CD8-positive, alpha-beta memory T cell (primary cell): Measurements from ENCODE around the gene ITGA5. TPM values are rescaled to one million over a fixed set of nuclear protein-coding genes. Genes with fewer than 3 reads are reported as not detected.

Source experiments
- CTCF ChIA-PET: fragments of 350-600 bp; sonication (Branson Sonifier 250); formaldehyde crosslinking; loops from one replicate; lab custom pipeline; 2021; ENCODE audit warnings: antibody characterized with exemption; lab: Charles Lee
- POLR2A ChIA-PET: fragments of 350-600 bp; sonication (Branson Sonifier 250); formaldehyde crosslinking; loops from one replicate; lab custom pipeline; 2021; ENCODE audit warnings: antibody characterized with exemption; lab: Charles Lee
- DNase-seq, 5 donors: peaks; one replicate each; pipeline versions ENCODE4 v3.0.0 to v3.0.0-alpha.2; 2020 to 2022; ENCODE audit warnings: mixed read lengths in 1 of 5
- H3K27ac ChIP-seq: one replicate; pipeline ENCODE4 v1.7.0; 2013; ENCODE audit warnings: low read depth, mild to moderate bottlenecking, low read length, moderate library complexity
- H3K27me3 ChIP-seq: 2 replicates; pipeline ENCODE4 v1.7.0; 2013; ENCODE audit warnings: low read length, mild to moderate bottlenecking; ENCODE audit not compliant: insufficient read depth, poor library complexity, severe bottlenecking
- H3K36me3 ChIP-seq: 2 replicates; pipeline ENCODE4 v1.7.0; 2013; ENCODE audit warnings: mild to moderate bottlenecking, low read length, moderate library complexity; ENCODE audit not compliant: insufficient read depth
- H3K4me1 ChIP-seq: 2 replicates; pipeline ENCODE4 v1.7.0; 2013; ENCODE audit warnings: mild to moderate bottlenecking, low read length, moderate library complexity; ENCODE audit not compliant: insufficient read depth
- H3K4me3 ChIP-seq: 2 replicates; pipeline ENCODE4 v1.7.0; 2013; ENCODE audit warnings: mild to moderate bottlenecking, low read length
- H3K9me3 ChIP-seq: 2 replicates; pipeline ENCODE4 v1.7.0; 2013; ENCODE audit warnings: mild to moderate bottlenecking, low read length
- H3K27ac Mint-ChIP-seq, 8 donors: one replicate each; pipeline ENCODE4 v1.8.0; 2020 to 2021; ENCODE audit warnings: mixed read lengths in 8 of 8, mild to moderate bottlenecking in 6 of 8, inconsistent platforms in 3 of 8, moderate library complexity in 3 of 8
- H3K27me3 Mint-ChIP-seq, 2 donors: one replicate each; pipeline ENCODE4 v1.8.0; 2020 to 2021; ENCODE audit warnings: mixed read lengths in 2 of 2, mild to moderate bottlenecking in 1 of 2, moderate library complexity in 1 of 2
- H3K36me3 Mint-ChIP-seq, 3 donors: one replicate each; pipeline ENCODE4 v1.8.0; 2020 to 2021; ENCODE audit warnings: mixed read lengths in 3 of 3, inconsistent platforms in 1 of 3, mild to moderate bottlenecking in 1 of 3
- H3K4me1 Mint-ChIP-seq, 3 donors: one replicate each; pipeline ENCODE4 v1.8.0; 2020 to 2021; ENCODE audit warnings: mixed read lengths in 3 of 3, inconsistent platforms in 1 of 3, mild to moderate bottlenecking in 1 of 3
- H3K4me3 Mint-ChIP-seq, 7 donors: one replicate each; pipeline ENCODE4 v1.8.0; 2020 to 2021; ENCODE audit warnings: mixed read lengths in 7 of 7, mild to moderate bottlenecking in 6 of 7, moderate library complexity in 4 of 7, inconsistent platforms in 2 of 7
- H3K9me3 Mint-ChIP-seq, 5 donors: one replicate each; pipeline ENCODE4 v1.8.0; 2020 to 2022; ENCODE audit warnings: mixed read lengths in 5 of 5, mild to moderate bottlenecking in 3 of 5, moderate library complexity in 2 of 5, inconsistent platforms in 1 of 5
- polyA plus RNA-seq: library from polyadenylated mRNA; unstranded; fragments of 300-500 nt; fragmentation: Illumina TruSeq; gene quantifications from one replicate; pipeline ENCODE4 v1.2.3, GENCODE V29; 2021
- total RNA-seq, 2 experiments: library from RNA; stranded (reverse); gene quantifications; one replicate each; pipeline ENCODE4 v1.2.3, GENCODE V29; 2021

The ITGA5 gene
- total and polyA plus RNA-seq, 3 experiments from 2014 or later: 23.2 to 50.6 (median 25.7) TPM

- Mint-ChIP-seq H3K4me3 (no peak overlapping the region), H3K4me1 (peaks cover 44 to 50% (median 46%) of the 10 kb centered on the region in 3 donors), H3K27me3 (peaks cover 2 to 15% of the 10 kb centered on the region in 2 donors), H3K9me3 (no peaks in the 10 kb centered on the region), H3K27ac (peak overlapping the region in 3 of 8 donors; percentile 58 to 72 (median 71)), H3K36me3 (no peaks in the 10 kb centered on the region)
- ChIA-PET CTCF (interaction anchor here (0.9 to 11.9 kb wide), 4 partner anchors 8 to 37 kb away, joined by 3 to 386 read pairs (median 4); no protein-coding TSS in a partner anchor), POLR2A (no interaction called here)
- Histone ChIP-seq H3K27ac (no peak overlapping the region), H3K9me3 (no peaks in the 10 kb centered on the region), H3K36me3 (no peaks in the 10 kb centered on the region), H3K4me1 (peaks cover 37% of the 10 kb centered on the region), H3K4me3 (no peak overlapping the region), H3K27me3 (no peaks in the 10 kb centered on the region)
- no peak for DNase-seq
These were observed 11.5 kb upstream of the ITGA5 start for GRCh38 chr12:54430471-54431069.

- Histone ChIP-seq H3K4me3 (no peak overlapping the region), H3K27ac (peak overlapping the region; percentile 27), H3K4me1 (peaks cover 37% of the 10 kb centered on the region), H3K27me3 (no peaks in the 10 kb centered on the region), H3K36me3 (no peaks in the 10 kb centered on the region), H3K9me3 (no peaks in the 10 kb centered on the region)
- Mint-ChIP-seq H3K27ac (peak overlapping the region in 4 of 8 donors; percentile 55 to 94 (median 66)), H3K4me3 (peak overlapping the region in 4 of 7 donors; percentile 3 to 49 (median 35)), H3K9me3 (no peaks in the 10 kb centered on the region), H3K27me3 (peaks cover 3 to 18% of the 10 kb centered on the region in 2 donors), H3K4me1 (peaks cover 44 to 50% (median 46%) of the 10 kb centered on the region in 3 donors), H3K36me3 (no peaks in the 10 kb centered on the region)
- no peak for DNase-seq
- ChIA-PET CTCF (interaction anchor here (0.7 to 7.5 kb wide), 8 partner anchors 10 to 60 kb away, joined by 3 to 45 read pairs (median 4); partner anchors contain the start of gene ITGA5), POLR2A (no interaction called here)
These were observed 10.0 kb upstream of the ITGA5 start for GRCh38 chr12:54429014-54429471.

- H3K4me1 Mint-ChIP-seq: peaks cover 41 to 47% (median 44%) of the 10 kb centered on the region in 3 donors
- H3K27ac Mint-ChIP-seq: peak overlapping the region in 7 of 8 donors; percentile 23 to 94 (median 82)
- peaks cover 35% of the 10 kb centered on the region for H3K4me1 ChIP-seq
- H3K27ac ChIP-seq: peak overlapping the region; percentile 27
- ChIA-PET POLR2A (no interaction called here), CTCF (interaction anchor here (0.9 to 7.5 kb wide), 6 partner anchors 10 to 58 kb away, joined by 3 to 45 read pairs (median 7); partner anchors contain the start of gene ITGA5)
- H3K9me3 ChIP-seq: no peaks in the 10 kb centered on the region
- no peak overlapping the region for H3K4me3 ChIP-seq
- H3K4me3 Mint-ChIP-seq: peak overlapping the region in 5 of 7 donors; percentile 3 to 49 (median 39)
- no peaks in the 10 kb centered on the region for H3K27me3 ChIP-seq
- peak in 1 of 5 donors; percentile 33 for DNase-seq
- no peaks in the 10 kb centered on the region for H3K36me3 Mint-ChIP-seq
- no peaks in the 10 kb centered on the region for H3K9me3 Mint-ChIP-seq
- H3K36me3 ChIP-seq: no peaks in the 10 kb centered on the region
- H3K27me3 Mint-ChIP-seq: peaks cover 5 to 18% of the 10 kb centered on the region in 2 donors
These were observed 9.3 kb upstream of the ITGA5 start for GRCh38 chr12:54428050-54429013.

- Histone ChIP-seq H3K4me3 (no peak overlapping the region), H3K27me3 (no peaks in the 10 kb centered on the region), H3K4me1 (peaks cover 23% of the 10 kb centered on the region), H3K36me3 (no peaks in the 10 kb centered on the region), H3K9me3 (no peaks in the 10 kb centered on the region), H3K27ac (no peak overlapping the region)
- Mint-ChIP-seq H3K4me1 (peaks cover 30 to 35% (median 35%) of the 10 kb centered on the region in 3 donors), H3K4me3 (no peak overlapping the region), H3K9me3 (no peaks in the 10 kb centered on the region), H3K27me3 (peaks cover 8 to 18% of the 10 kb centered on the region in 2 donors), H3K27ac (peak overlapping the region in 2 of 8 donors; percentile 45 to 64), H3K36me3 (no peaks in the 10 kb centered on the region)
- POLR2A ChIA-PET: no interaction called here
- no peak for DNase-seq
- CTCF ChIA-PET: interaction anchor here (1.6 to 7.5 kb wide), 3 partner anchors 12 to 47 kb away, joined by 3 to 45 read pairs (median 21); no protein-coding TSS in a partner anchor
These were observed 8.0 kb upstream of the ITGA5 start for GRCh38 chr12:54427106-54427505.

- H3K27ac ChIP-seq: no peak overlapping the region
- no peaks in the 10 kb centered on the region for H3K9me3 ChIP-seq
- no peaks in the 10 kb centered on the region for H3K27me3 ChIP-seq
- H3K4me3 Mint-ChIP-seq: no peak overlapping the region
- H3K36me3 ChIP-seq: no peaks in the 10 kb centered on the region
- H3K36me3 Mint-ChIP-seq: no peaks in the 10 kb centered on the region
- peaks cover 19% of the 10 kb centered on the region for H3K4me1 ChIP-seq
- H3K4me3 ChIP-seq: no peak overlapping the region
- peak overlapping the region in 1 of 8 donors; percentile 64 for H3K27ac Mint-ChIP-seq
- no peak for DNase-seq
- peaks cover 28 to 33% (median 31%) of the 10 kb centered on the region in 3 donors for H3K4me1 Mint-ChIP-seq
- ChIA-PET CTCF (interaction anchor here (1.6 to 7.5 kb wide), 3 partner anchors 12 to 46 kb away, joined by 3 to 45 read pairs (median 21); no protein-coding TSS in a partner anchor), POLR2A (no interaction called here)
- H3K9me3 Mint-ChIP-seq: no peaks in the 10 kb centered on the region
- peaks cover 8 to 18% of the 10 kb centered on the region in 2 donors for H3K27me3 Mint-ChIP-seq
These were observed 7.6 kb upstream of the ITGA5 start for GRCh38 chr12:54426690-54427089.

- H3K9me3 ChIP-seq: no peaks in the 10 kb centered on the region
- H3K4me1 ChIP-seq: peaks cover 20% of the 10 kb centered on the region
- H3K27ac ChIP-seq: no peak overlapping the region
- no peak for DNase-seq
- H3K36me3 ChIP-seq: no peaks in the 10 kb centered on the region
- peak overlapping the region in 2 of 8 donors; percentile 68 to 81 for H3K27ac Mint-ChIP-seq
- ChIA-PET CTCF (interaction anchor here (0.5 to 7.5 kb wide), 4 partner anchors 8 to 28 kb away, joined by 3 to 45 read pairs (median 8); no protein-coding TSS in a partner anchor), POLR2A (no interaction called here)
- H3K4me3 Mint-ChIP-seq: no peak overlapping the region
- H3K36me3 Mint-ChIP-seq: no peaks in the 10 kb centered on the region
- peaks cover 29 to 38% (median 29%) of the 10 kb centered on the region in 3 donors for H3K4me1 Mint-ChIP-seq
- H3K4me3 ChIP-seq: no peak overlapping the region
- peaks cover 13 to 18% of the 10 kb centered on the region in 2 donors for H3K27me3 Mint-ChIP-seq
- H3K27me3 ChIP-seq: no peaks in the 10 kb centered on the region
- no peaks in the 10 kb centered on the region for H3K9me3 Mint-ChIP-seq
These were observed 6.6 kb upstream of the ITGA5 start for GRCh38 chr12:54425702-54426101.

GRCh38 chr12:54424224-54424623 lies 5.2 kb upstream of the ITGA5 start:
- Histone ChIP-seq H3K36me3 (no peaks in the 10 kb centered on the region), H3K27ac (no peak overlapping the region), H3K9me3 (no peaks in the 10 kb centered on the region), H3K4me3 (no peak overlapping the region), H3K4me1 (peaks cover 34% of the 10 kb centered on the region), H3K27me3 (no peaks in the 10 kb centered on the region)
- DNase-seq: no peak
- ChIA-PET CTCF (interaction anchor here (0.8 to 7.5 kb wide), 6 partner anchors 9 to 34 kb away, joined by 3 to 45 read pairs (median 3); no protein-coding TSS in a partner anchor), POLR2A (no interaction called here)
- Mint-ChIP-seq H3K27me3 (peaks cover 14% of the 10 kb centered on the region in 2 donors), H3K4me1 (peaks cover 32 to 50% (median 38%) of the 10 kb centered on the region in 3 donors), H3K9me3 (no peaks in the 10 kb centered on the region), H3K4me3 (no peak overlapping the region), H3K27ac (no peak overlapping the region), H3K36me3 (no peaks in the 10 kb centered on the region)
